MM.1S (cell line): ENCODE results near the gene ATG3.

Source experiments
- EZH2 ChIP-seq: fragments of 300-600 bp; sonication (generic); optimal IDR thresholded peaks from 2 replicates; pipeline ENCODE3; 2017; ENCODE audit warnings: low read depth, mild to moderate bottlenecking, antibody characterized with exemption, low read length, mixed read lengths
- TF ChIP-seq, protein P1 (sequence below): fragments of 300-600 bp; sonication (generic); IDR thresholded peaks from 2 replicates; pipeline ENCODE4 v1.5.1; 2016; ENCODE audit warnings: antibody characterized with exemption, low read length, mixed read lengths

DNA sequence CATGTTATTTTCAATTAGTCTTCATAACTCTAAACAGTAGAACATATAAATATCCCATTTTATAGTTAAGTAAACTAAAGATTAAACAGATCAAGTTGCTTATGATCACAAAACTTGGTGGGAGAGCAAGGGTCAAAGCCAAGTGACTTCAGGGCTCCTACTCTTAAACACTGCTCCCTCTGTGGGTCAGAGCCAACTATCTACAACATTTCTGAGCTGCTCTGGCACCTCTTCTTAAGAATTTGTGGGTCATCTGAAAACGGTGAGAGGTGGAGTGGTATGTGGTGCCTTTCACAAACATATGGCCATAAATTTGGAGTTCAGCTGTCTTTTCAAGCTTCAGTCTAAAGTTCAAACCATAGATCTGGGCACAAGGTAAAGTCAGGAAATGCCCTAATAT, 10.9 kb downstream of the ATG3 start:
- TF ChIP-seq, protein P1, sequence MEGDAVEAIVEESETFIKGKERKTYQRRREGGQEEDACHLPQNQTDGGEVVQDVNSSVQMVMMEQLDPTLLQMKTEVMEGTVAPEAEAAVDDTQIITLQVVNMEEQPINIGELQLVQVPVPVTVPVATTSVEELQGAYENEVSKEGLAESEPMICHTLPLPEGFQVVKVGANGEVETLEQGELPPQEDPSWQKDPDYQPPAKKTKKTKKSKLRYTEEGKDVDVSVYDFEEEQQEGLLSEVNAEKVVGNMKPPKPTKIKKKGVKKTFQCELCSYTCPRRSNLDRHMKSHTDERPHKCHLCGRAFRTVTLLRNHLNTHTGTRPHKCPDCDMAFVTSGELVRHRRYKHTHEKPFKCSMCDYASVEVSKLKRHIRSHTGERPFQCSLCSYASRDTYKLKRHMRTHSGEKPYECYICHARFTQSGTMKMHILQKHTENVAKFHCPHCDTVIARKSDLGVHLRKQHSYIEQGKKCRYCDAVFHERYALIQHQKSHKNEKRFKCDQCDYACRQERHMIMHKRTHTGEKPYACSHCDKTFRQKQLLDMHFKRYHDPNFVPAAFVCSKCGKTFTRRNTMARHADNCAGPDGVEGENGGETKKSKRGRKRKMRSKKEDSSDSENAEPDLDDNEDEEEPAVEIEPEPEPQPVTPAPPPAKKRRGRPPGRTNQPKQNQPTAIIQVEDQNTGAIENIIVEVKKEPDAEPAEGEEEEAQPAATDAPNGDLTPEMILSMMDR, result no peak
- TF ChIP-seq EZH2, result no peak
